Hepatocyte (in vitro differentiated cells): ENCODE data around the gene ATP8A2. TPM values are rescaled to one million over a fixed set of nuclear protein-coding genes. Genes with fewer than 3 reads are reported as not detected.

Experiments
- DNase-seq: peaks from one replicate; pipeline ENCODE4 v3.0.0-alpha.2; 2016; ENCODE audit warnings: low spot score
- H2AFZ ChIP-seq: fragments of 200-600 bp; sonication (generic); 2 replicates; pipeline ENCODE4 v1.6.0; 2016; ENCODE audit warnings: antibody characterized with exemption, mild to moderate bottlenecking
- H3K27ac ChIP-seq: fragments of 200-600 bp; sonication (generic); 2 replicates; pipeline ENCODE4 v1.5.1; 2016; ENCODE audit warnings: mild to moderate bottlenecking
- H3K27me3 ChIP-seq: fragments of 200-600 bp; sonication (generic); 2 replicates; pipeline ENCODE4 v1.6.1; 2016
- H3K36me3 ChIP-seq: fragments of 200-600 bp; sonication (generic); replicated peaks from 2 replicates; pipeline ENCODE4 v1.5.1; 2016; ENCODE audit warnings: low read depth; ENCODE audit not compliant: insufficient read depth
- H3K4me1 ChIP-seq: fragments of 200-600 bp; sonication (generic); 2 replicates; pipeline ENCODE4 v1.5.1; 2016; ENCODE audit warnings: mild to moderate bottlenecking, moderate library complexity; ENCODE audit not compliant: insufficient read depth
- H3K4me2 ChIP-seq: fragments of 200-600 bp; sonication (generic); 2 replicates; pipeline ENCODE4 v1.6.0; 2016
- H3K4me3 ChIP-seq: fragments of 200-600 bp; sonication (generic); 2 replicates; pipeline ENCODE4 v1.5.1; 2016; ENCODE audit warnings: mild to moderate bottlenecking
- H3K79me2 ChIP-seq: fragments of 200-600 bp; sonication (generic); 2 replicates; pipeline ENCODE4 v1.6.0; 2017; ENCODE audit warnings: mild to moderate bottlenecking
- H3K9me2 ChIP-seq: fragments of 200-600 bp; sonication (generic); replicated peaks from 2 replicates; pipeline ENCODE4 v1.6.0; 2017; ENCODE audit warnings: mild to moderate bottlenecking; ENCODE audit not compliant: insufficient read depth
- H3K9me3 ChIP-seq: fragments of 200-600 bp; sonication (generic); 2 replicates; pipeline ENCODE4 v1.5.1; 2016; ENCODE audit warnings: low read depth, mild to moderate bottlenecking
- H4K20me1 ChIP-seq: fragments of 200-600 bp; sonication (generic); 2 replicates; pipeline ENCODE4 v1.6.0; 2016; ENCODE audit warnings: mild to moderate bottlenecking; ENCODE audit not compliant: insufficient read depth, poor library complexity, severe bottlenecking
- EZH2 ChIP-seq: fragments of 200-600 bp; sonication (generic); IDR thresholded peaks from 2 replicates; pipeline ENCODE4 v1.6.1; 2016; ENCODE audit warnings: antibody characterized with exemption, mild to moderate bottlenecking, borderline replicate concordance
- EZH2phosphoT487 ChIP-seq: fragments of 200-600 bp; sonication (generic); IDR thresholded peaks from one replicate; pipeline ENCODE4 v1.6.1; 2018; ENCODE audit warnings: antibody characterized with exemption, mild to moderate bottlenecking, low read depth, moderate library complexity; ENCODE audit not compliant: unreplicated experiment, severe bottlenecking
- WGBS: methylation state at CpG from one replicate; pipeline ENCODE4 v1.1.6; 2016; ENCODE audit warnings: low lambda C conversion rate; ENCODE audit errors: missing lambda C conversion rate; 5-methylcytosine and 5-hydroxymethylcytosine counted together
- polyA plus RNA-seq: library from polyadenylated mRNA; unstranded; fragments of >200 nt; fragmentation: Nextera tagmentation; extraction: Ambion mirVana; gene quantifications from 2 replicates; pipeline ENCODE4 v1.2.1, GENCODE V29; 2016
- total RNA-seq: library from RNA; depleted of rRNA; stranded (reverse); fragments of >200 nt; gene quantifications from 2 replicates; pipeline ENCODE4 v1.2.3, GENCODE V29; 2014
- TF ChIP-seq, protein P1 (sequence below): fragments of 200-600 bp; sonication (generic); IDR thresholded peaks from 2 replicates; pipeline ENCODE4 v1.5.1; 2016; ENCODE audit warnings: antibody characterized with exemption, mild to moderate bottlenecking; ENCODE audit not compliant: poor library complexity

The ATP8A2 gene
- total and polyA plus RNA-seq, 2 experiments from 2014 or later = 2.1 to 3.1 TPM

DNA sequence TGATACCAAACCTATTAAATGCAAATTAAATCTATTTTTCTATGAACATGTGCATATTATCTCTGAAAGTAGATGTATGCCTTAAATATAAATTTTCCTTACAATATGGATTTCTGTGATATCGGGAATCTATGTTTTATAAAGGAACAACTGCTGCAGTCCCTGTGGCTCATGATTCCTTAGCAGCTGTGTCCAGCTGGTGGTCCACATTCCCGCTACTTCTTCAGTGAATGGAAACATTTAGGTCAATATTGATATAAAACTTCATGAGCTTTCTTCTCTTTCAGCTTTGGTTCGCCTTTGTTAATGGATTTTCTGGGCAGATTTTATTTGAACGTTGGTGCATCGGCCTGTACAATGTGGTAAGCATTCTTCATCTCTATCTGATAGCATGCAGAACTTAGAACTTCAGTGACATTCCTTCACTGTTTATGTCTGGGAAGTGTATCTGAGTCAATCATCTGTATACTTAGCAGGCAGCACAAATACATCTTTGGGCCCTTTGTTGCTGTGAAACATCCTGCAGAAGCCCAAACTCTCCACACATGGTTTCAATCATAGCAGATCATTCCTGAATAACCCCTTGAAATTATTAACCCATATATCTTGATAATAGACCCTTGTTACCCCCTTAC is 456.2 kb downstream of the ATP8A2 start:
- Histone ChIP-seq H3K36me3 (no peaks in the 10 kb centered on the region), H3K4me3 (no peak overlapping the region), H3K9me2 (no peaks in the 10 kb centered on the region), H3K27ac (no peak overlapping the region), H3K79me2 (no peaks in the 10 kb centered on the region), H3K4me1 (no peaks in the 10 kb centered on the region), H3K9me3 (no peaks in the 10 kb centered on the region), H3K4me2 (no peak overlapping the region), H2AFZ (no peak overlapping the region), H4K20me1 (no peaks in the 10 kb centered on the region), H3K27me3 (no peaks in the 10 kb centered on the region)
- TF ChIP-seq EZH2 = no peak
- TF ChIP-seq, protein P1, sequence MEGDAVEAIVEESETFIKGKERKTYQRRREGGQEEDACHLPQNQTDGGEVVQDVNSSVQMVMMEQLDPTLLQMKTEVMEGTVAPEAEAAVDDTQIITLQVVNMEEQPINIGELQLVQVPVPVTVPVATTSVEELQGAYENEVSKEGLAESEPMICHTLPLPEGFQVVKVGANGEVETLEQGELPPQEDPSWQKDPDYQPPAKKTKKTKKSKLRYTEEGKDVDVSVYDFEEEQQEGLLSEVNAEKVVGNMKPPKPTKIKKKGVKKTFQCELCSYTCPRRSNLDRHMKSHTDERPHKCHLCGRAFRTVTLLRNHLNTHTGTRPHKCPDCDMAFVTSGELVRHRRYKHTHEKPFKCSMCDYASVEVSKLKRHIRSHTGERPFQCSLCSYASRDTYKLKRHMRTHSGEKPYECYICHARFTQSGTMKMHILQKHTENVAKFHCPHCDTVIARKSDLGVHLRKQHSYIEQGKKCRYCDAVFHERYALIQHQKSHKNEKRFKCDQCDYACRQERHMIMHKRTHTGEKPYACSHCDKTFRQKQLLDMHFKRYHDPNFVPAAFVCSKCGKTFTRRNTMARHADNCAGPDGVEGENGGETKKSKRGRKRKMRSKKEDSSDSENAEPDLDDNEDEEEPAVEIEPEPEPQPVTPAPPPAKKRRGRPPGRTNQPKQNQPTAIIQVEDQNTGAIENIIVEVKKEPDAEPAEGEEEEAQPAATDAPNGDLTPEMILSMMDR = no peak
- no peak for TF ChIP-seq EZH2phosphoT487
- WGBS = 59% methylated on average over 5 of the region's 5 CpGs
- DNase-seq = no peak

DNA sequence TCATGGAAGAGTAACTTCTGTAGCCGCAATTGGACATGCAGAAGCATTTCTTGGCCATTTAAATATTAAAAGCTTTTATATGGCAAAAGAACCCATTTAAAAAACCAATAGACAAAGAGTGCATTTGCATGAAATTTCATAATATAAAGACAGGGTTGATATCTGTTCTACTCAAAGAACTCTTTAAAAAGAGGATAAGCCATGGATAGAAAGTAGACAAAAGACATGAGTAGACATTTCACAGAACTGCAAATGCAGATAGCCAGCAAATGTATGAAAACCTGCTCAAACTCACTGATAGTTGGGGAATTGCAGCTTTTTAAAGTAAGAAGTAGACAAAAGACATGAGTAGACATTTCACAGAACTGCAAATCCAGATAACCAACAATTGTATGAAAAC is 462.0 kb downstream of the ATP8A2 start:
- WGBS = 100% methylated on average over 1 of the region's 1 CpG

GRCh38 chr13:25836574-25837336 is 465.0 kb downstream of the ATP8A2 start:
- WGBS = 80% methylated on average over 12 of the region's 12 CpGs
- Histone ChIP-seq H3K27me3 (no peaks in the 10 kb centered on the region), H3K4me3 (no peak overlapping the region), H3K36me3 (no peaks in the 10 kb centered on the region), H3K27ac (no peak overlapping the region), H3K4me1 (no peaks in the 10 kb centered on the region), H3K9me3 (no peaks in the 10 kb centered on the region), H3K79me2 (no peaks in the 10 kb centered on the region), H3K4me2 (no peak overlapping the region), H3K9me2 (no peaks in the 10 kb centered on the region), H2AFZ (no peak overlapping the region), H4K20me1 (no peaks in the 10 kb centered on the region)
- DNase-seq = no peak
- TF ChIP-seq EZH2 = no peak
- no peak for TF ChIP-seq EZH2phosphoT487
- TF ChIP-seq, protein P1 = no peak

More for the DNA sequence above, 462.0 kb downstream of the ATP8A2 start:
- no peak overlapping the region for H3K4me2 ChIP-seq
- TF ChIP-seq, protein P1 = no peak
- TF ChIP-seq EZH2phosphoT487 (no peak), EZH2 (no peak)
- no peak overlapping the region for H3K27ac ChIP-seq
- H3K36me3 ChIP-seq = no peaks in the 10 kb centered on the region
- no peaks in the 10 kb centered on the region for H3K4me1 ChIP-seq
- H3K27me3 ChIP-seq = no peaks in the 10 kb centered on the region
- H3K4me3 ChIP-seq = no peak overlapping the region
- H3K9me2 ChIP-seq = no peaks in the 10 kb centered on the region
- no peak for DNase-seq
- H3K9me3 ChIP-seq = no peaks in the 10 kb centered on the region
- no peaks in the 10 kb centered on the region for H4K20me1 ChIP-seq
- no peaks in the 10 kb centered on the region for H3K79me2 ChIP-seq
- no peak overlapping the region for H2AFZ ChIP-seq
